ENCODE data around the gene CACNB3.
"Not testable (repeated sequence)": the region's sequence is repeated elsewhere in the genome, so short reads cannot be mapped to it uniquely, and the experiment has no call there.

CACNB3 gene

GRCh38 chr12:48854932-48855331 is 36.6 kb downstream of the CACNB3 start:
- DNase-seq (ENCODE audit: low spot score) = not testable (repeated sequence)

DNA sequence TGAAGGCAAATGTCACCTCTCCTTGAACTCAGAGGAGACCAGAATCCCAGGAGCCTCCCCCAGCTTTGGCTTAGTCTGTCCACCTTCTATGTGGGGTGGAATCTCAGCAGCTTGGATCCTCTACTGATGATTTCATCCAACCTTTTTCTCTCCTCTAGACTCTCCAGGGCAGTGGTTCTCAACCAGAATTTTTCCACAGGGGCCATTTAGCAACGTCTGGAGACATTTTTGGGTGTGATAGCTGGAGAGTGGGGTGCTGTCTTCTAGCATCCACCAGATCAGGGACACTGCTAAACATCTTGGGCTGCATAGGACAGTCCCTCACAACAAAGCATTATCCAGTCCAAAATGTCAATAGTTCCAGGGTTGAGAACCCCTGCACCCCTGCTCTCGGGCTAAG is 38.1 kb downstream of the CACNB3 start:
- DNase-seq (ENCODE audit: low spot score) = no peak

DNA sequence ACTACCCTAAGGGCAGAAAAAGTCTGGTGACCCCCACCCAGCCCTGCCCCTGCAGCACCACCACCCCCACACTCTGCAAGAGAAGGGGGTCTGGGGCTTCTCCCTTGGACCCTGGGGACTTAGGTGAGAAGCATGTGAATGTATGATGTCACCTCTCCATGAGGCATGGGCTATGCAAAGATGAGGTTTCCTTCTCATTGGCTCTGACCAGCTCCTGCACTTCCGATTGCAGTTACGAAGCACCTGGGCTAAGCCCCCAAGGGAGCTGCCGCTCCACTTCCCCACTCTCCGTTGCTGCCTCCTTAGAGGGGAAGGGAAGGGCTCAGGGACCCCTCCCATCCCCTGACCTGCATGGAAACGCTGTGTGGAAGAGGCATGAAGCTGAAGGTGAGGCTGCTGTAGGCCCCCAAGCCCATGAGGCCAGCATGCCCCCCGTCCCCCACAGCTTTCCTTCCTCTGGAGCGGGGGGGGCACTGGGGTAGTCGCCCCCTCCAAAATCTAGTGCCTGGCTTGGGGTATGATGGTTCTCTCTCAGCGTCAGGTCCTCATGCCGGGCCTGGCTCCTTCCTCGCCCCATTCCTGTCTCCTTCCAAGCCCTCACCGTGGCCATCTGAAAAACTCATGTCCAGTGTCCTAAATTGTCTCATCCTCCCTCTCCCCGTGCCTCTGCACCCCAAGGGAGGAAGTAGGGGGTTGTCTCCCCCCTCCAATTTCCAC is 39.1 kb downstream of the CACNB3 start:
- DNase-seq (ENCODE audit: low spot score) = peak; percentile 80

GRCh38 chr12:48858043-48858442 is 39.7 kb downstream of the CACNB3 start:
- DNase-seq (ENCODE audit: low spot score) = no peak

- no peak for DNase-seq (ENCODE audit: low spot score)
Measured at GRCh38 chr12:48859607-48860006, 41.3 kb downstream of the CACNB3 start.

GRCh38 chr12:48860236-48860635 is 41.9 kb downstream of the CACNB3 start:
- DNase-seq (ENCODE audit: low spot score) = not testable (repeated sequence)

DNA sequence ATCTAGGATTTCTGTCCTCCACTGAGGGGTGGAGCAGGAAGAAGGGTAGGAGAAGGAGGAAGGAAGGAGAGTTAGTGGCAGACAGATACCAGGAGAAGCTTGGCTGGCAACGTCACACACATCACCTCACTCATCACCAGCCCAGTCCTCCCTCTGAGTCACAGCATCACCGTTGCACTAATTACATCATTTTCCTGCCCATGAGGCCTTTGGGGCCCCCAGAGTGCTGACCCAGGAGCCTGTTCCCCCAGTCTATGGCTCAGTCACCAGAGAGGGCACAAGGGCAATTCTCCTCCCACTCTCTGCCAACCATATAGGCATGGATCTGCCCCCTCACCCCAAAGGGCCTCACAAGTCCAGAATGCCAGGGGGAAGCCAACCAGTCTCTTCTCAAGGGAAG is 42.8 kb downstream of the CACNB3 start:
- DNase-seq (ENCODE audit: low spot score) = no peak

- DNase-seq (ENCODE audit: low spot score) = no peak
Measured at GRCh38 chr12:48862760-48863159, 44.5 kb downstream of the CACNB3 start.

DNA sequence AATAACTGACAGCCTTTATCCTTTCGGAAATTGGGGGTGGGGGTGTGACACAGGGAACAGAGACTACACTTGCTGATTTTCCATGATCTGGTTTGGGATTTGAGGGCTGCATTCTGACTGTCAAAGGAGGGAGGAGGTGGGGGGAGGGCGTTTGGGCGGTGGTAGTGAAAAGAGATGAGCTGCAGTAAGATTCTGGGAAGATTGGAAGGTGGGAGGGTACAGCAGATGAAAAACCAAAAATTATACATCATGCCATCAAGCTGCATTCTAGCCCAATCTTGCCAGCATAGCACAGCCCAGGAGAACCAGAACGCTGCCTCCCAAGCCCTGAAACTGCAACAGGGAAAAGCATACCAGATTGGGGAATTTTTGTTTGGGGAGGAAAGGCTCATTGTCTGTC is 45.0 kb downstream of the CACNB3 start:
- no peak for DNase-seq (ENCODE audit: low spot score)

DNA sequence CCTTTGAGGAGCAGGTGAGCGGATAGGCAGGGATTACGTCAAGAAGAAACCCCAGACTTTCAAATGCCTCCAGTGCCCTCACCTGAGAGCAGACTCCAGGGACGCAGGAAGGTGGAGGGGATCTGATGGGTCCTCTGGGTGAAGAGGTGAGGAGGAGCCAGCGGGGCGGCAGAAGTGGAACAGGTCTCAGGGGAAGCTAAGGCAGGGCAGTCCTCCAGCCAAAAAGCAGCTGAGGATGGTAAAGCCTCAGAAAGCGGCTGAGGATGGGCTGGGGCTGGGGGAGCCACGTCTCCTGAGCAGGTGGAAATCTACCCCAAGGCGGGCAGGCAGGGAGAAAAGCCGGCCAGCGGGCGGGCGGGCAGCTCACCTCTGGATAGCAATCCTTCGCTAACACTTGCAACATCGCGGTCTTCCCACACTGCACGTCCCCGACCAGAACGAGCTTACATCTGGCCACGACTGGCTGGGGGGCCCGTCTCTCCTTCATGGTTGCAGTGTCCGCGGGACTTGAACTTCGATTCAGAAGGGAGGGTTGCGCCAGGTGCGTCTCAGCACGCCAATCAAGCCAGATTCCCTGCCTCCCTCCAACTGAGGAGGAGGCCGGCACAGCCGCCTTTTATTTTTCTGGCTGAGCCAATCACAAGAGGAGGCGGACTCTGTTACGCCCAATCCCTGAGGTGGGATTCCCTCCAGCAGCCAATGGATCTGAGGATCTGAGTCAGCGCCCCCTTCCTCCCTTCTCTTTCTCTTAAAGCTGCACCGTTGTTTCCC is 47.2 kb downstream of the CACNB3 start, which contains the start of gene RND1:
Gene RND1 (minus strand): TSS at position 590 of the 771 bp plus-strand sequence. CDS start 103 bp downstream, at position 487.
- DNase-seq (ENCODE audit: low spot score) = peak; percentile 97

DNA sequence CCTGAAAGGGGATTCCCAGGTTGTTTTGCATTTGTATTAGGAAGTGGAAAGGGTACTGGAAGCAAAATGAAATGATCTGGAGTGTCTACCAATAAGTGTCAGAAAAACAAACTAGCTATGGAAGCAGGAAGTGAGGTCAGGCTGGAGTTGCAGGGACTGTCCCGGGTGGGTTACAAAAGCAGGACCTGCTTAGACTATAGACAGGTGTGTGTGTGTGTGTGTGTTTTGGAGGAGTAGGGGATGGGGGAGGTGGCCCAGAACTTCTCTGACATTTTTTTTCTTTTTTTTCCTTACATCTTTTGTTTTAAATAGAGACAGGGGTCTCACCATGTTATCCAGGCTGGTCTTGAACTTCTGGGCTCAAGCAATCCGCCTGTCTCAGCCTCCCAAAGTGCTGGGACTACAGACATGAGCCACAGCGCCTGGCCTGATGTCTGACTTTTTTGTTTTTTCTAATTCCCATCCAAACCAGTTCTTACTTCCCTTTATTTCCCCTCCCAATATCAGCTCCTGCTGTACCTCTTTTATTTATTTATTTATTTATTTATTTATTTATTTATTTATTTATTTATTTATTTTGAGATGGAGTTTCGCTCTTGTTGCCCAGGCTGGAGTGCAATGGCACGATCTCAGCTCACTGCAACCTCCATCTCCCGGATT is 47.9 kb downstream of the CACNB3 start:
- no peak for DNase-seq (ENCODE audit: low spot score)

DNA sequence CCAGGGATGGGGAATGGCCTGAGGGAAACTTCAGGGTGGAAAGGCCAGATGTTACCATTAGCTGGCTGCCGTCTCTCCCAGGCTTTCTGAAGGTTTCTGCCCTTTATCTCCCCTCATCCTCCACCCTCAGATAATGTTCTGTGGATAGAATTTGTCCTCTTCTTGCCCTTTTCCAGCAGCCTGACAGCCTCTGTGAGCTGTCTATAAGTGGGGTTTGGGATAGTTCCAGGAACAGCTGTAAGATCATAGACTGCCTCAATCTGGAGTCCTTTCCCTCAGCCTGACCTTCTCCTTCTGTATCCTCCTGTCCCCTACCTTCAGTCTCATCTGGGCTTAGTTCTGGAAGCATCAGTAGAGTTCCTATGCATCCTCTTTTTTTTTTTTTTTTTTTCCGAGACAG is 50.2 kb downstream of the CACNB3 start:
- no peak for DNase-seq (ENCODE audit: low spot score)

DNA sequence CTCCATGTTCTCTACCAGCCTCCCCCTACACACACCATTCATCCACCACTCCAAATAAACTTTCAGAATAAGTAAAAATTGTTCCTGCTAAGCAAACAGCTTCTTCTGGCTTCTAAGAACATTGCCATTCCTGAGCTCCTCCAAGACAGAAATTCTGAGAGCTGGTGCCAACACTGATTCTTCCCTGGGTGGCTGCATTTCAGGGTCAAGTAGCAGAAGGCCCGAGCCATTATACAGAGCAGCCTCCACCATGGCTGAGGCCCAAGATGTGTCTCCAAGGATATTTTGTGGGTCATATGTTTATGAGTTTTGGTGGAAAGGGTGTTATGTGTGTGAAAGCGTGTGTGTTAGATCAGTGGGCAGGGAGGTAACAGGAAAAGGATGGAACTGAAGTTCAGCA is 50.9 kb downstream of the CACNB3 start:
- no peak for DNase-seq (ENCODE audit: low spot score)

DNA sequence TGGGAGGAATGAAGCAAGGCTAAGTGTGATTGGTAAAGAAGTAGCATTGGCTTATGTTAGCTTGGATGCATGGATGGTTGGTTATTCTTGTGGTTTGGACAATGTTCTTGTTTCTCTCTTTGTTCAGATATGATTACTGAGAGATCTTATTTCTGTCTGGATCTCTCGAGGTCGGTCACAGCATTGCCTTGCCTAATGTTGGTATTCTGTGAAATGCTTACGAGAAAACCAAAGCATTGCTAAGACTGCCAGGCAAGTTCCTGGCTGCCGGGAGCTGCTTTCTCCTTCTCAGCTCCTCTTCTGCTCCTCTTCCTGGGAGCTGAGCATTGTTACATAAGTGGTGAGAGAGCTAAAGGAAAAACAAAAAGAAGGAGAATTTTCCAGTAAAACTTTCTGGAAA is 54.8 kb downstream of the CACNB3 start:
- no peak for DNase-seq (ENCODE audit: low spot score)

- not testable (repeated sequence) for DNase-seq (ENCODE audit: low spot score)
Measured at GRCh38 chr12:48873534-48873933, 55.2 kb downstream of the CACNB3 start.

DNA sequence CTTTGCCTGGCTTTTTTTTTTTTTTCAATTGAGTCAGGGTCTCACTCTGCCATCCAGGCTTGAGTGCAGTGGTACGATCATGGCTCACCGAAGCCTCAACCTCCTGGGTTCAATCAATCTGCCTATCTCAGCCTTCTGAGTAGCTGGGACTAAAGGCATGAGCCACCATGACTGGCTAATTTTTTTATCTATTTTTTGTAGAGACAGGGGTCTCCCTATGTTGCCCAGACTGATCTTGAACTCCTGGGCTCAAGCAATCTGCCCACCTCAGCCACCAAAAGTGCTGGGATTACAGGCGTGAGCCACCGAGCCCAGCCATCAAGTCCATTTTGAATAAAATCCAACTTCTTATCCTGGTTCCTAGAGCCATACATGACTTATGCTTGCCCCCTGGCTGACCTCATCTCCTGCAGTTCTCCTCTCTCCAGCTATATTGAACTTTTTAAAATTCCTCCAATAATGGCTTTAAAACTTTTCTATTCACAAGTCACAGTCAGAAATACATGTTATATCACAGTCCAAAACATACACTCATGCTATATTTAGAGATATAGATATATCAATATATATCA is 57.7 kb downstream of the CACNB3 start:
- DNase-seq (ENCODE audit: low spot score) = no peak
